Heart right ventricle (tissue), 16 donors: ENCODE results near the gene AXIN1. TPM values are rescaled to one million over a fixed set of nuclear protein-coding genes. Genes with fewer than 3 reads are reported as not detected.

Source experiments
- ATAC-seq, 8 donors: fragments of 200-7000 bp; cut with Tn5 transposase; one replicate each; pipeline ENCODE4 v1.9.1; 2020; ENCODE audit warnings: mild to moderate bottlenecking in 8 of 8, moderate library complexity in 8 of 8, moderate number of reproducible peaks in 1 of 8
- DNase-seq, 2 donors: peaks; one replicate each; pipeline ENCODE4 v3.0.0-alpha.2; 2020
- H3K27ac ChIP-seq, 10 donors: fragments of 200-600 bp; sonication (generic) in 2 of 10; one replicate each; pipeline versions ENCODE4 v1.5.0 to v1.8.0; 2020 to 2022; ENCODE audit warnings: mild to moderate bottlenecking in 3 of 10
- H3K27me3 ChIP-seq, 7 donors: fragments of 200-600 bp; one replicate each; pipeline ENCODE4 v1.8.0; 2021 to 2022; ENCODE audit warnings: mild to moderate bottlenecking in 2 of 7
- H3K36me3 ChIP-seq, 9 donors: fragments of 200-600 bp; sonication (generic) in 1 of 9; one replicate each; pipeline versions ENCODE4 v1.5.0 to v1.8.0; 2020 to 2022; ENCODE audit warnings: mild to moderate bottlenecking in 2 of 9
- H3K4me1 ChIP-seq, 9 donors: fragments of 200-600 bp; sonication (generic) in 1 of 9; one replicate each; pipeline versions ENCODE4 v1.5.0 to v1.8.0; 2020 to 2022; ENCODE audit warnings: mild to moderate bottlenecking in 4 of 9
- H3K4me3 ChIP-seq, 10 donors: fragments of 200-600 bp; sonication (generic) in 2 of 10; one replicate each; pipeline versions ENCODE4 v1.5.0 to v1.8.0; 2020 to 2022; ENCODE audit warnings: mild to moderate bottlenecking in 7 of 10, moderate library complexity in 2 of 10
- H3K9me3 ChIP-seq, 11 donors: fragments of 200-600 bp in 10 of 11; sonication (generic) in 2 of 11; one replicate each; pipeline versions ENCODE4 v1.5.0 to v1.8.0; 2013 to 2022; ENCODE audit warnings: mild to moderate bottlenecking in 2 of 11, control low read depth in 1 of 11, moderate library complexity in 1 of 11
- WGBS, 2 donors: extraction: QIAGEN DNeasy Blood & Tissue Kit; methylation state at CpG; one replicate each; pipeline ENCODE4 v1.1.7; 2013; ENCODE audit warnings: inconsistent platforms in 1 of 2; 5-methylcytosine and 5-hydroxymethylcytosine counted together
- intact Hi-C, 10 donors: fragments of 100-400 bp; cut with DNase I; formaldehyde crosslinking; loops; one replicate each; pipeline versions ENCODE4 v1.11.1 to v1.14.2; 2022
- polyA plus RNA-seq, 2 donors: library from polyadenylated mRNA; stranded (reverse); fragments of 200-250 nt; gene quantifications; one replicate each; pipeline ENCODE4 v1.2.3, GENCODE V29; 2013
- total RNA-seq, 10 donors: library from RNA; stranded (reverse); fragmentation: NEBNext Ultra II Directional in 3 of 10; extraction: Animal tissue kit (Norgen Biotek cat#: 25700) in 3 of 10; gene quantifications; one replicate each; pipeline versions ENCODE4 v1.2.1 to v1.2.4, GENCODE V29; 2021 to 2023
- TF ChIP-seq, protein P1 (sequence below), 9 donors: fragments of 200-600 bp; sonication (generic) in 2 of 9; IDR thresholded peaks; one replicate each; pipeline versions ENCODE4 v1.5.0 to v1.8.0; 2021 to 2022; ENCODE audit warnings: antibody characterized with exemption in 9 of 9, mild to moderate bottlenecking in 5 of 9, moderate library complexity in 1 of 9
- donor health status: Arrhythmogenic right ventricular cardiomyopathy.
- donor health status: ischemic (EF 13 %, LVEDD 7.1; RV severe dilation, severe dysfunction).
- donor health status: healthy with polysubstance abuse.
- donor health status: DM: no; HTN: yes; CAD: no.
- donor health status: DM: no; HTN: no; CAD: no.
- donor health status: ischemic (EF 25% LVEDD 6.9; RV normal size, moderate dysfunction).
- donor health status: ischemic (EF 25% LVEDD 5.7; RV mildly dilated, moderate dysfunction).
- donor health status: healthy.
- donor health status: DM: yes; HTN: yes; CAD: no.
- donor health status: Ischemic cardiomyopathy.
- donor health status: ischemic (EF 35%, LVEDD 5.7; RV mildly dilated, moderate dysfunction).
- donor health status: nonischemic (EF 11% LVEDD 7.7; RV severe dilation, severe dysfunction).
- donor health status: DM: yes; HTN: yes; CAD: no.
- donor health status: PGD.
- donor health status: ischemic (EF 29% LVEDD 5.4; RV normal size, mild dysfunction).
- donor health status: nonischemic (EF 23%, LVEDD 6.1; RV moderate dilation, normal function).

AXIN1 gene
- total and polyA plus RNA-seq, 12 donors = 7.7 to 16.1 (median 9.5) TPM

DNA sequence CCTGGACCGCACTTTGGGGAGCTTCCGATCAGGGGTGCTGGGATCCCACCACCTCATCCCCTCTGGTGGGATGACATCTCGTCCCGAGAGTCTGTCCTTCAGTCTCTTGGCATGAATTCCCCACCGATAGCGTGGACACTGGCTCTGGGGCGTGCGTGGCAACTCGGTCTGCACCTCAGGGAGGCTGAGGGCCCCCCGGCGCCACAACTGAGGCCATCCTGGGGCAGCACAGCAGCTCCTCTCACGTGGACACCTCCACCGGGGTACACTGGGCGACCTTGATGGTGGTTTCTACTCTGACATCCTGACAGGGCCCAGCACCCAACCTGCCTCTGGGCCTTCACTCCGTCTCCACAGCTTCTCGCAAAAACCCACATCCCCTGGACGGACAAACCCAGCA lies 61.0 kb downstream of the AXIN1 start:
- no peaks in the 10 kb centered on the region for H3K4me1 ChIP-seq
- no peak for DNase-seq
- no peak overlapping the region for H3K27ac ChIP-seq
- no peaks in the 10 kb centered on the region for H3K27me3 ChIP-seq
- intact Hi-C loops = no loop called here
- 90 to 96% methylated on average over 17 of the region's 17 CpGs for WGBS, 2 donors
- H3K36me3 ChIP-seq = peaks cover 0 to 87% (median 17%) of the 10 kb centered on the region in 9 donors
- TF ChIP-seq, protein P1, sequence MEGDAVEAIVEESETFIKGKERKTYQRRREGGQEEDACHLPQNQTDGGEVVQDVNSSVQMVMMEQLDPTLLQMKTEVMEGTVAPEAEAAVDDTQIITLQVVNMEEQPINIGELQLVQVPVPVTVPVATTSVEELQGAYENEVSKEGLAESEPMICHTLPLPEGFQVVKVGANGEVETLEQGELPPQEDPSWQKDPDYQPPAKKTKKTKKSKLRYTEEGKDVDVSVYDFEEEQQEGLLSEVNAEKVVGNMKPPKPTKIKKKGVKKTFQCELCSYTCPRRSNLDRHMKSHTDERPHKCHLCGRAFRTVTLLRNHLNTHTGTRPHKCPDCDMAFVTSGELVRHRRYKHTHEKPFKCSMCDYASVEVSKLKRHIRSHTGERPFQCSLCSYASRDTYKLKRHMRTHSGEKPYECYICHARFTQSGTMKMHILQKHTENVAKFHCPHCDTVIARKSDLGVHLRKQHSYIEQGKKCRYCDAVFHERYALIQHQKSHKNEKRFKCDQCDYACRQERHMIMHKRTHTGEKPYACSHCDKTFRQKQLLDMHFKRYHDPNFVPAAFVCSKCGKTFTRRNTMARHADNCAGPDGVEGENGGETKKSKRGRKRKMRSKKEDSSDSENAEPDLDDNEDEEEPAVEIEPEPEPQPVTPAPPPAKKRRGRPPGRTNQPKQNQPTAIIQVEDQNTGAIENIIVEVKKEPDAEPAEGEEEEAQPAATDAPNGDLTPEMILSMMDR (IDR thresholded peaks at IDR 0.05) = no peak
- no peak for ATAC-seq
- no peak overlapping the region for H3K4me3 ChIP-seq
- H3K9me3 ChIP-seq = no peaks in the 10 kb centered on the region

DNA sequence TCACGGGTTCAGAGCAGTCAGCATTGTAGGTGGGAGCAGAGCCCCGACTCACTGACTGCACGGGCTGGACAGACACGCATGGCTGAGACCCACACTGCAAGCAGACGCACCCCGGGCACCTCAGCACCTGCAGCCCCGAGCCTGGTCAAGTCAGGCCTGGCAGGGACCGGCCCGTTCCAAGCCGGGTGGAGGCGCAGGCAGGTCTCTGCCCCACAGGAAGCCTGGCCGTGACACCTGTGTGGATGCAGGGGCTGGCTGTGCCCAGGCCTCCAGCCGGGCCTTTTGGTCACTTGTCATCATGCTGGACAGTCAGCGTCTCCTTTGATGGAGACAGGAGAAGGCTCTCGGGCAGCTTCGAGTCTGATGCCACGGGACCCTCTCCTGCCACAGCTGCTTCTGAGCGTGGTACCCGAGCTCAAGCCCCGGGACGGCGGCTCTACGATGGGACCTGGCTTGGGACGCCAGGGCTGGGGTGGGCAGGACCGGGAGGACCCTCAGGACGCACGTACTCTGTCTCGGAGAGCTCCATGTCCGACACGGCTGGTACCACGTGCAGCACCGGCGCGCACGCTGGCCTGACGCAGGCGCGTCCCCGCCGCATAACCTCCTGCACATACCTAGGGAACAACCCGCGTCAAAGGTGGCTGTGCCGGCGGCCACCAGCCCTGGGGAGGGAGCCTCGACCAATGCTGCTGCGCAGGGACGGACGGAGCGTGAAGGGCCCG lies 61.7 kb downstream of the AXIN1 start:
- H3K4me3 ChIP-seq = no peak overlapping the region
- H3K36me3 ChIP-seq = peaks cover 0 to 82% (median 17%) of the 10 kb centered on the region in 9 donors
- no peaks in the 10 kb centered on the region for H3K9me3 ChIP-seq
- 94 to 95% methylated on average over 50 of the region's 50 CpGs for WGBS, 2 donors
- TF ChIP-seq, protein P1 (IDR thresholded peaks at IDR 0.05) = no peak
- intact Hi-C loops = no loop called here
- DNase-seq (no peak), ATAC-seq (no peak)
- no peaks in the 10 kb centered on the region for H3K4me1 ChIP-seq
- no peaks in the 10 kb centered on the region for H3K27me3 ChIP-seq
- H3K27ac ChIP-seq = no peak overlapping the region

DNA sequence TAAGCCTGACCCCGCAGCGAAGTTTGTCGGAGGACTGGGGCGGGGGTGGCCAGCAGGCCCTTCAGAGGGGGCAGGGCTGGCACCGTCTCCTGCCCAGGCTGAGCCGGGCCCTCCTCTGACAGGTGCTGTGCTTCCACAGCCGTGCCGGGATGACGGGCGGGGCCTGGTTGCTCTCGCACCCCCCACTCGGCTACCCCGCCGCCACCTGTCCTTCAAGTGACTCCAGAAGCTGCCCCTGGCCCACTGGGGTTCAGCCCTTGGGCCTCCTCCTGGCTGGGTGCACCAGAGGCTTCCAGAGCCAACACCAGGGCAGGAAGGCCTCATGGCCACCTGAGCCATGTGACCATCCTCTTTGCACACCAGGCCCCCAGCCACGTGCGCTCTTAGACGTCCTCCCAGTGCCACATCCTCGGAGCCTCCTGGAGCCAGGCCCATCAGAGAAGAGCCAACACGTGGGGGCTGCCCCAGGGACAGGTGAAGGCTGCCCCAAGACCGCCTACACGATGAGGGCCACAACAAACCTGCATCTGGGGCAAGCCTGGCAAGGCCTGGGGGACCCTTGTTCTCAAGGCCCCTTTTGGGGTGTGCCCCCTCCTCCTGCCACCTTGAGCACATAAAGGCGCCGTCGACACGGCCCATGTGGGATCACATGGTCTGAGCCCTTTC lies 62.4 kb downstream of the AXIN1 start:
- TF ChIP-seq, protein P1 (IDR thresholded peaks at IDR 0.05) = no peak

DNA sequence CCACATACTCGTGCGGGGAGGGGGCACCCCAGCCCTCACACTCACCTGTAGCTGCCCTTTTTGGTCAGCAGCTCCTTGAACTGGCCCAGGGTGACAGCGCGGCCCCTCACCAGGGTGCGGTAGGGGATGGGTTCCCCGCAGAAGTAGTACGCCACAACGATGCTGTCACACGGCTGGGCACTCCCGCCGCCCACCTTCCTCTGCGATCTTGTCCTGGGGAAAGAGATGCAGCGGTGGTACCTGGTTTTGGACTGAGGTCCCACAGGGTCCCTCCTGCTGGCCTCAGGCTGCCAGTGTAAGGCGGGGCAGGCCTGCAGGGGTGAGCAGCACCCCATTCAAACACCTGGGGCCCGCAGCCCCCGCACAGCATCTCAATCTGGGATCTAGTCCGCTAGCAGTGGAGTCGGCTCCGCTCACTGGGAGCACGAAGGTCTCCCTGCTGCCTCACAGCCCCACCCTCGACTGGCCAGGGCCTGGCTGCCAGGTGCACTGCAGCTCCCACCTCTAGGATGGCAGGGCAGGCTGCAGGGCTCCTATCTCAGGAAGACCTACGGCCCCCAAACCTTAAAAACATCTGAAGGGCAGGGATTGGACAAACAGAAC lies 63.0 kb downstream of the AXIN1 start:
- ATAC-seq (no peak), DNase-seq (no peak)
- Histone ChIP-seq H3K4me1 (no peaks in the 10 kb centered on the region), H3K9me3 (no peaks in the 10 kb centered on the region), H3K27me3 (no peaks in the 10 kb centered on the region), H3K27ac (no peak overlapping the region), H3K36me3 (peaks cover 0 to 77% (median 17%) of the 10 kb centered on the region in 9 donors), H3K4me3 (no peak overlapping the region)
- TF ChIP-seq, protein P1 (IDR thresholded peaks at IDR 0.05) = no peak
- intact Hi-C loops = no loop called here
- 94% methylated on average over 22 of the region's 22 CpGs for WGBS, 2 donors

More for the DNA sequence above, 62.4 kb downstream of the AXIN1 start:
- H3K27me3 ChIP-seq = no peaks in the 10 kb centered on the region
- ATAC-seq (no peak), DNase-seq (no peak)
- H3K4me1 ChIP-seq = no peaks in the 10 kb centered on the region
- H3K27ac ChIP-seq = no peak overlapping the region
- WGBS, 2 donors = 89 to 93% methylated on average over 25 of the region's 25 CpGs
- H3K9me3 ChIP-seq = no peaks in the 10 kb centered on the region
- intact Hi-C loops = no loop called here
- H3K36me3 ChIP-seq = peaks cover 0 to 77% (median 17%) of the 10 kb centered on the region in 9 donors
- H3K4me3 ChIP-seq = no peak overlapping the region
